Measurements from ENCODE around the gene STK38. TPM values are rescaled to one million over a fixed set of nuclear protein-coding genes. Genes with fewer than 3 reads are reported as not detected.

Gene STK38
- total and polyA plus RNA-seq, 2 of the 8 experiments (the other 6 are each of a cell fraction or from before 2014, with no cell fraction given): 8.1 to 19.8 TPM

GRCh38 chr6:36548401-36548743, 1.1 kb upstream of the STK38 start:
- Histone ChIP-seq H3K4me3 (ENCODE audit: extremely low read depth in 1 of 4, insufficient read depth in 2 of 4, low read depth in 3 of 4, low read length in 4 of 4) (no peak overlapping the region), H4K20me1 (replicated peaks in 1 of 2; ENCODE audit: control insufficient read depth in 1 of 2, insufficient read depth in 2 of 2, low read length in 2 of 2) (no peaks in the 10 kb centered on the region), H4K8ac (ENCODE audit: extremely low read depth, insufficient read depth, low read length) (0 out of 2 replicates have a peak overlapping the region, but pooled peaks have one; percentile 0), H3K9ac (replicated peaks in 1 of 4; ENCODE audit: extremely low read depth in 1 of 4, low read depth in 3 of 4, low read length in 3 of 4) (no peak overlapping the region), H3K79me1 (ENCODE audit: low read depth, low read length) (peaks cover 3% of the 10 kb centered on the region), H3K56ac (replicated peaks; ENCODE audit: insufficient read length, low read depth, low read length) (no peak overlapping the region), H3K14ac (ENCODE audit: insufficient read length) (no peak overlapping the region), H3K27ac (ENCODE audit: low read depth, low read length) (no peak overlapping the region), H3K79me2 (ENCODE audit: control insufficient read depth in 1 of 2, insufficient read depth in 2 of 2, low read length in 2 of 2) (peaks cover 6 to 34% of the 10 kb centered on the region in 2 experiments; a peak in 3 of 4 replicates), H4K5ac (ENCODE audit: insufficient read length, low read depth, low read length) (no peak overlapping the region), H3K36me3 (ENCODE audit: control insufficient read depth in 2 of 4, insufficient read depth in 4 of 4, low read length in 3 of 4) (no peaks in the 10 kb centered on the region; a peak in 1 of 8 replicates), H2AK5ac (ENCODE audit: low read depth, low read length) (peak overlapping the region; percentile 16; the same call in 1 of the 2 replicates), H3K4me1 (replicated peaks in 1 of 4; ENCODE audit: control insufficient read depth in 3 of 4, insufficient read depth in 4 of 4, low read length in 3 of 4) (peaks cover 0 to 9% (median 4%) of the 10 kb centered on the region in 4 experiments; a peak in 4 of 7 replicates), H4K91ac (replicated peaks; ENCODE audit: insufficient read length, low read length) (no peak overlapping the region), H3K23ac (ENCODE audit: insufficient read length) (no peak overlapping the region), H3K27me3 (replicated peaks in 1 of 4; ENCODE audit: control insufficient read depth in 3 of 4, extremely low read depth in 1 of 4, insufficient read depth in 3 of 4, low read length in 3 of 4) (no peaks in the 10 kb centered on the region), H3K9me3 (ENCODE audit: insufficient read depth in 2 of 2, low read depth in 1 of 2, low read length in 1 of 2) (no peaks in the 10 kb centered on the region), H2BK120ac (replicated peaks; ENCODE audit: low read depth, low read length) (no peak overlapping the region), H3K23me2 (ENCODE audit: low read depth, low read length) (peaks cover 9% of the 10 kb centered on the region), H3K18ac (ENCODE audit: extremely low read depth, low read length) (no peak overlapping the region), H2BK15ac (ENCODE audit: low read length) (peak overlapping the region; percentile 81; the same call in 1 of the 2 replicates), H2BK20ac (ENCODE audit: low read length) (no peak overlapping the region), H3K4ac (replicated peaks; ENCODE audit: insufficient read length, low read depth, low read length) (no peak overlapping the region), H2BK12ac (ENCODE audit: low read depth, low read length) (0 out of 2 replicates have a peak overlapping the region, but pooled peaks have one; percentile 76), H2AFZ (ENCODE audit: low read length) (peak overlapping the region; percentile 42; the same call in 1 of the 2 replicates), H2BK5ac (ENCODE audit: low read depth, low read length) (no peak overlapping the region), H3K4me2 (ENCODE audit: insufficient read depth in 1 of 2, low read depth in 2 of 2, low read length in 2 of 2) (no peak overlapping the region; a peak in 1 of 4 replicates)
- DNase-seq (ENCODE audit: low read depth in 1 of 2, low spot score in 2 of 2) (no peak), FAIRE-seq (no peak)
- POLR2A ChIA-PET (ENCODE audit: partially characterized antibody): interaction anchor here (1.0 to 3.5 kb wide), 6 partner anchors 19 to 51 kb away, joined by 3 to 12 read pairs (median 4); no protein-coding TSS in a partner anchor
- no peak for TF ChIP-seq NRF1 (IDR thresholded peaks at IDR 0.05; ENCODE audit: low read depth, low read length)
- TF ChIP-seq SIN3A (conservative IDR thresholded peaks at IDR 0.05 in 1 of 2, IDR thresholded peaks at IDR 0.05 in 1 of 2; ENCODE audit: low read depth in 1 of 2, low read length in 2 of 2): no peak
- CTCF ChIA-PET (ENCODE audit: partially characterized antibody): interaction anchor here (0.6 to 1.1 kb wide), 3 partner anchors 9 to 187 kb away, joined by 3 to 4 read pairs (median 3); no protein-coding TSS in a partner anchor
- 91% methylated on average over 2 of the region's 2 CpGs; no CpG with 5 or more reads in 1 of the 2 experiments for WGBS, 2 experiments (ENCODE audit: extremely low coverage in 1 of 2, insufficient coverage in 1 of 2, insufficient read length in 1 of 2, insufficient replicate concordance in 2 of 2, low coverage in 1 of 2, low lambda C conversion rate in 2 of 2, missing lambda C conversion rate in 1 of 2)

Measured in H1 (cell line).